Suprapubic skin (tissue), 3 donors: Measurements from ENCODE around the gene NUDT17.

ENCODE experiments used
- CTCF ChIP-seq, 2 donors: fragments of 200-600 bp in 1 of 2; fragments of 450-650 bp in 1 of 2; sonication (generic) in 1 of 2; IDR thresholded peaks; one replicate each; pipeline ENCODE4 v1.5.1; 2016 to 2019; ENCODE audit warnings: antibody characterized with exemption in 2 of 2, mild to moderate bottlenecking in 1 of 2, moderate library complexity in 1 of 2
- EP300 ChIP-seq: sonication (generic); formaldehyde crosslinking; IDR thresholded peaks from one replicate; pipeline ENCODE4 v1.6.1; 2017; ENCODE audit warnings: antibody characterized with exemption
- POLR2A ChIP-seq, 2 donors: fragments of 450-650 bp; IDR thresholded peaks; one replicate each; pipeline ENCODE4 v1.6.1; 2017; ENCODE audit warnings: antibody characterized with exemption in 2 of 2, mild to moderate bottlenecking in 2 of 2, moderate library complexity in 2 of 2

- no peak for TF ChIP-seq CTCF (IDR thresholded peaks at IDR 0.05)
- TF ChIP-seq EP300 = no peak
- no peak for TF ChIP-seq POLR2A (IDR thresholded peaks at IDR 0.05)
Observed at GRCh38 chr1:145804235-145805045, 41.0 kb upstream of the NUDT17 start.
